Suprapubic skin (tissue), 4 donors: ENCODE results near the gene RBM12. TPM values are rescaled to one million over a fixed set of nuclear protein-coding genes. Genes with fewer than 3 reads are reported as not detected.

Experiments
- DNase-seq, 2 donors: peaks; one replicate each; pipeline ENCODE4 v3.0.0-alpha.2; 2019; ENCODE audit warnings: low spot score in 2 of 2
- H3K27ac ChIP-seq: fragments of 200-600 bp; sonication (generic); one replicate; pipeline ENCODE4 v1.5.1; 2019
- H3K27me3 ChIP-seq: fragments of 200-600 bp; sonication (generic); one replicate; pipeline ENCODE4 v1.5.1; 2019
- H3K36me3 ChIP-seq: fragments of 200-600 bp; sonication (generic); one replicate; pipeline ENCODE4 v1.5.1; 2019
- H3K4me1 ChIP-seq: fragments of 200-600 bp; sonication (generic); one replicate; pipeline ENCODE4 v1.5.1; 2019
- H3K4me3 ChIP-seq: fragments of 200-600 bp; sonication (generic); one replicate; pipeline ENCODE4 v1.5.1; 2019; ENCODE audit warnings: mild to moderate bottlenecking
- H3K9me3 ChIP-seq: fragments of 200-600 bp; sonication (generic); one replicate; pipeline ENCODE4 v1.5.1; 2019
- EP300 ChIP-seq: sonication (generic); formaldehyde crosslinking; IDR thresholded peaks from one replicate; pipeline ENCODE4 v1.6.1; 2017; ENCODE audit warnings: antibody characterized with exemption
- POLR2A ChIP-seq, 2 donors: fragments of 450-650 bp; IDR thresholded peaks; one replicate each; pipeline ENCODE4 v1.6.1; 2017; ENCODE audit warnings: antibody characterized with exemption in 2 of 2, mild to moderate bottlenecking in 2 of 2, moderate library complexity in 2 of 2
- POLR2AphosphoS5 ChIP-seq, 3 donors: sonication (generic); formaldehyde crosslinking; IDR thresholded peaks; one replicate each; pipeline ENCODE4 v1.6.1; 2017; ENCODE audit warnings: antibody characterized with exemption in 3 of 3
- WGBS: methylation state at CpG from one replicate; pipeline ENCODE4 v1.1.5; 2018; 5-methylcytosine and 5-hydroxymethylcytosine counted together
- total RNA-seq, 4 donors: library from RNA; depleted of rRNA; stranded (reverse); fragments of >200 nt; gene quantifications; one replicate each; pipeline ENCODE4 v1.1.0, GENCODE V29; 2016
- TF ChIP-seq, protein P1 (sequence below), 2 donors: fragments of 200-600 bp in 1 of 2; fragments of 450-650 bp in 1 of 2; sonication (generic) in 1 of 2; IDR thresholded peaks; one replicate each; pipeline ENCODE4 v1.5.1; 2016 to 2019; ENCODE audit warnings: antibody characterized with exemption in 2 of 2, mild to moderate bottlenecking in 1 of 2, moderate library complexity in 1 of 2

RBM12 gene
- total RNA-seq, 4 donors from 2014 or later, result 21.6 to 38.7 (median 32.7) TPM

DNA sequence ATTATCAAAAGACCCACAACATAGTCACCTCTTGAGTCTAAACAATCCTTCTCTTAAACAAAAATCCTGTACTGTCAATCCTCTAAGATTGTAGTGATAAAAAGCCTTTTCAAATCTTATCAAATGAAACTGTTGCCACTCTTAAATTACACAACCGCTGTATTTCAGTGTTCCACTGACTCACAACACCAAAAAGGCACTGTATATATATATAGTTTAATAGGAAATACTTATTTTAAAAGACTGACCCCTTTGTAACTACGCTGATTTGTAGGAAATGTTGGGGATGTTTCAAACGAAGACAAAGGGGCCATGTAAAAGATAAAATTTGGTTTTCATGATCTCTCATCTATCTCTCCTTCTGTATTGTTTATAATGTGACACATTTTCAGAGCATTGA is 14.1 kb downstream of the RBM12 start:
- Histone ChIP-seq H3K36me3 (peaks cover 34% of the 10 kb centered on the region), H3K27ac (no peak overlapping the region), H3K4me3 (no peak overlapping the region), H3K9me3 (no peaks in the 10 kb centered on the region), H3K4me1 (peaks cover 2% of the 10 kb centered on the region), H3K27me3 (no peaks in the 10 kb centered on the region)
- TF ChIP-seq, protein P1, sequence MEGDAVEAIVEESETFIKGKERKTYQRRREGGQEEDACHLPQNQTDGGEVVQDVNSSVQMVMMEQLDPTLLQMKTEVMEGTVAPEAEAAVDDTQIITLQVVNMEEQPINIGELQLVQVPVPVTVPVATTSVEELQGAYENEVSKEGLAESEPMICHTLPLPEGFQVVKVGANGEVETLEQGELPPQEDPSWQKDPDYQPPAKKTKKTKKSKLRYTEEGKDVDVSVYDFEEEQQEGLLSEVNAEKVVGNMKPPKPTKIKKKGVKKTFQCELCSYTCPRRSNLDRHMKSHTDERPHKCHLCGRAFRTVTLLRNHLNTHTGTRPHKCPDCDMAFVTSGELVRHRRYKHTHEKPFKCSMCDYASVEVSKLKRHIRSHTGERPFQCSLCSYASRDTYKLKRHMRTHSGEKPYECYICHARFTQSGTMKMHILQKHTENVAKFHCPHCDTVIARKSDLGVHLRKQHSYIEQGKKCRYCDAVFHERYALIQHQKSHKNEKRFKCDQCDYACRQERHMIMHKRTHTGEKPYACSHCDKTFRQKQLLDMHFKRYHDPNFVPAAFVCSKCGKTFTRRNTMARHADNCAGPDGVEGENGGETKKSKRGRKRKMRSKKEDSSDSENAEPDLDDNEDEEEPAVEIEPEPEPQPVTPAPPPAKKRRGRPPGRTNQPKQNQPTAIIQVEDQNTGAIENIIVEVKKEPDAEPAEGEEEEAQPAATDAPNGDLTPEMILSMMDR (IDR thresholded peaks at IDR 0.05), result no peak
- no peak for TF ChIP-seq POLR2A (IDR thresholded peaks at IDR 0.05)
- TF ChIP-seq EP300, result no peak
- no peak for TF ChIP-seq POLR2AphosphoS5 (IDR thresholded peaks at IDR 0.05)
- WGBS, result 85% methylated on average over 3 of the region's 3 CpGs
- DNase-seq, result no peak

DNA sequence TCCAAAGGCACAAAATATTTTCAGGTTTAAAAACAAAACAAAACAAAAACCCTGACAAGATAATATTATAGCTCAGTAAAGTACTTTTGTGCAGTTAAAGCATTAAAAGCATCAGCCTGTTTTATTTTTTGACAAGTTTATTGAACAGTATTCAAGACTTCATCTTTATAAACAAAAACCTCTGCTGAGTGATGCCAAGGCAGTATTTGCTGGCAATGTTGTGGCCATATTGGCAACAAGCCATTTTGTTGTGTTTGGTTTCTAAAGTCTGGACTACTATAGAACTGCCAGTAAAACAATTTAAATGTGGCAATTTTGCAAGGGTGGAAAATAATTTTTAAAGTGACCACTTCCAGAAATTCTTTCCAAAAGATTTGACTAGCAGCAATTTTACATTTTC is 15.9 kb downstream of the RBM12 start:
- Histone ChIP-seq H3K36me3 (peaks cover 20% of the 10 kb centered on the region), H3K27me3 (no peaks in the 10 kb centered on the region), H3K4me3 (no peak overlapping the region), H3K4me1 (peaks cover 8% of the 10 kb centered on the region), H3K27ac (no peak overlapping the region), H3K9me3 (no peaks in the 10 kb centered on the region)
- TF ChIP-seq POLR2AphosphoS5 (IDR thresholded peaks at IDR 0.05), result no peak
- TF ChIP-seq, protein P1 (IDR thresholded peaks at IDR 0.05), result no peak
- TF ChIP-seq POLR2A (IDR thresholded peaks at IDR 0.05), result no peak
- TF ChIP-seq EP300, result no peak
- no peak for DNase-seq

DNA sequence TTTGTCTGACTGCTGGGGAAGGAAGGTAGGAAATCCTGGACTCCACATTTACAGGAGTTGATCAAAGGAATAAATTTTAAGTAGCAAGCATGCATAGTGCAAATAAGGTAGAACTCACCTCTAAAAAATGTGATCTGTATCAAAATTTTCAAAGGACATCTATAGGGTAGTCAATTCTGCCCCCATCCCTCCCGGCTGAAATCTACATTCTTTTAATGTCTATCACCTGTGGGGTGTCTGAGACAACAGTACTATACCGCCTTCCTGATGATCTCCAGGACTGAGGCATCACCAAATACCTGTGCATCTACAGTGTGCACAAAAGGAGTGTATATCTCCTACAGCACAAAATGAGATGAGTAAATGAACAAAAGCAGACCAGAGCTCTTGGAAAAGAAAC is 19.9 kb downstream of the RBM12 start:
- Histone ChIP-seq H3K36me3 (no peaks in the 10 kb centered on the region), H3K27me3 (no peaks in the 10 kb centered on the region), H3K4me1 (peaks cover 8% of the 10 kb centered on the region), H3K9me3 (no peaks in the 10 kb centered on the region), H3K27ac (no peak overlapping the region), H3K4me3 (no peak overlapping the region)
- DNase-seq, result no peak
- WGBS, result 78% methylated on average over 2 of the region's 2 CpGs
- TF ChIP-seq EP300 (no peak), POLR2A (IDR thresholded peaks at IDR 0.05) (no peak), POLR2AphosphoS5 (IDR thresholded peaks at IDR 0.05) (no peak)
- TF ChIP-seq, protein P1 (IDR thresholded peaks at IDR 0.05), result no peak

DNA sequence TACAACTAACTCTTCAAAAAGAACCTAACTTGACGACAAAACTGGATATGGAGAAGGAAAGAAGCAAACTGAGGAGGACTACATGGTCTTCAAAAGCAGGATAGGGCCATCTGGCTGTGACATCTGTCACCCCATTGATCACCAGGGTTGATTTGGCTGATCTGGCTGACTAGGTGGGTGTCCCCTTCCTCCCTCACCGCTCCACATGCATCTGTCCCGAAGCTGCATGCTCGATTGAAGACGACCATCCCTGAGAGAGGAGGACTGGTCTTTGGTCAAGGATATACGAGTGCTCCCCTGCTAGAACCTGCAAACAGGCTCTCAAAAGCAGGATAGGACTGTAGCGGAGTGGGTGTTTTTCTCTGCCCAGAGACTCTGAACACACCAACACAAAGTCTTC is 21.7 kb downstream of the RBM12 start:
- Histone ChIP-seq H3K4me3 (no peak overlapping the region), H3K27ac (no peak overlapping the region), H3K36me3 (no peaks in the 10 kb centered on the region), H3K9me3 (no peaks in the 10 kb centered on the region), H3K4me1 (peaks cover 11% of the 10 kb centered on the region), H3K27me3 (no peaks in the 10 kb centered on the region)
- 96% methylated on average over 7 of the region's 7 CpGs for whole genome bisulfite sequencing
- TF ChIP-seq POLR2AphosphoS5 (IDR thresholded peaks at IDR 0.05) (no peak), EP300 (no peak), POLR2A (IDR thresholded peaks at IDR 0.05) (no peak)
- TF ChIP-seq, protein P1 (IDR thresholded peaks at IDR 0.05), result no peak
- no peak for DNase-seq

DNA sequence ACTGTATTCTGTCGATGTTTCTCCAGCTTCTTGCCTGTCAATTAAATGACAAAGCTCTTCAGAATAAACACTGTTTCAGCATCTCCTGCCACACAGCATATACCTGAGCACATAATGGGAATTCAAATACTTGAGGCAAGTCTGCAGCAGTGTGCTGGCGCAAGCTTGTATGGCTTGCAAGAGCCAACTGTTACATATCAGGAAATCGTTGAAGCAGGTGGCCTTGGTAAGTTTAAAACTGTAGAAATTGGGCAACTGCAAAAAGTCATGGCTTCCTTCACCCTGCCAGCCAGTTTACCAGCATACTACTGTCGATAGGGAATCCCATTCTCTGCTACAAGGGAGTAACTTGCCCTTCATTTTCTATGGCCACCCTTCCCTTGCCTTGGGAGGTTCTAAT is 23.0 kb downstream of the RBM12 start:
- WGBS, result 88% methylated on average over 4 of the region's 4 CpGs
- no peak overlapping the region for H3K27ac ChIP-seq
- no peak for DNase-seq
- H3K9me3 ChIP-seq, result no peaks in the 10 kb centered on the region
- H3K36me3 ChIP-seq, result no peaks in the 10 kb centered on the region
- H3K27me3 ChIP-seq, result no peaks in the 10 kb centered on the region
- no peak overlapping the region for H3K4me3 ChIP-seq
- peaks cover 11% of the 10 kb centered on the region for H3K4me1 ChIP-seq
- no peak for TF ChIP-seq POLR2AphosphoS5 (IDR thresholded peaks at IDR 0.05)
- no peak for TF ChIP-seq EP300
- no peak for TF ChIP-seq POLR2A (IDR thresholded peaks at IDR 0.05)
- TF ChIP-seq, protein P1 (IDR thresholded peaks at IDR 0.05), result no peak
